ENCODE measurements around the gene TMUB2.

The TMUB2 gene

DNA sequence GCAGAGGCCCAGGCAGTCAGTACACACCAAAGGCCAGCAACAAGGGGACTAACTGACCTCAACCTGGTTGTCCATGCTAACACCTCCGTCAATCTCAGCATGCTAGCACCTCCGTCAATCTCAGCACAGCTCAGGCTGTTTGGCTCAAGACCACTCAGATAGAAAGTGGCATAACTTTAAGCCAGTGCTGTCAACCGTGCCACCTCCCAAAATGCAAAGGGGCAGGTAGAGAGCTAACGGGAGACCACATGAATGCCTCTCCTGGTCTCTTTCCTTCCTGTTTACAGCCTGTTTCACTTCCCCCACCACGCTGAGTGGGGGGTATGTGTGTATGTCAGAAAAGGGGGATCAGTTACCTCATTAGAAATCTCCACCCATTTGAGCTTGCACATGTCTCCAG lies 29.4 kb downstream of the TMUB2 start:
- peaks cover 19% of the 10 kb centered on the region for H3K79me2 ChIP-seq (ENCODE audit: insufficient read depth, low read length)
- peaks cover 58% of the 10 kb centered on the region for H3K36me3 ChIP-seq (ENCODE audit: insufficient read depth, low read length)

DNA sequence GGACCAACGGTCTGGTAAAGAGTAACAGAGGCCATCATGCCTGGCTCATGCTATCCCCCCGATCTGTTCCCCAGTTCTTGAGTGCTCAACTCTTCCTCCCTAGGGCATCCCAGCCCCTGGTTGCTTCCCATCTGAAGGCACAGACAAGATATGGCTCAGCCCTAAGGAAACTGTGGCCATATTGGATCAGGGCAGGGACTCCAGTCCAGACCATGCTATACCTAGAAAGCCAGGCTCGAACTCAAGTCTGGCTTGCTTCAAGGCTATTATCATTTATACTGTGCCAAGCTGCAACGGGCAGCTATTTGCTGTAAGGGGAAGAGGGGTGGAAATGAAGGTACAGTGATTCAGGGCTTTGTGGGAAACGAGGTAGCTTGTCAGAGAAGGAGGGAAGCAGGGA lies 29.9 kb downstream of the TMUB2 start:
- H3K79me2 ChIP-seq (ENCODE audit: insufficient read depth, low read length) = peaks cover 19% of the 10 kb centered on the region
- H3K27me3 ChIP-seq (ENCODE audit: insufficient read depth, low read length) = no peaks in the 10 kb centered on the region
- H3K9me2 ChIP-seq (ENCODE audit: low read depth, low read length) = no peaks in the 10 kb centered on the region
- H3F3A ChIP-seq (ENCODE audit: insufficient read depth, low read length) = no peaks in the 10 kb centered on the region
- H4K20me1 ChIP-seq (ENCODE audit: insufficient read depth, low read length) = no peaks in the 10 kb centered on the region
- peak overlapping the region; percentile 86 for H3K4me3 ChIP-seq (ENCODE audit: low read depth, low read length, poor library complexity, severe bottlenecking)
- peaks cover 53% of the 10 kb centered on the region for H3K36me3 ChIP-seq (ENCODE audit: insufficient read depth, low read length)
- H3K4me2 ChIP-seq (ENCODE audit: low read length) = peak overlapping the region; percentile 97
- H3K9ac ChIP-seq (ENCODE audit: low read length) = peak overlapping the region; percentile 99
- peak overlapping the region; percentile 93 for H3K27ac ChIP-seq (ENCODE audit: low read depth, low read length, poor library complexity, severe bottlenecking)
- peaks cover 48% of the 10 kb centered on the region for H3K4me1 ChIP-seq (ENCODE audit: insufficient read depth, low read length, severe bottlenecking)
- H2AFZ ChIP-seq (ENCODE audit: low read length) = no peak overlapping the region
- TF ChIP-seq, protein P1, sequence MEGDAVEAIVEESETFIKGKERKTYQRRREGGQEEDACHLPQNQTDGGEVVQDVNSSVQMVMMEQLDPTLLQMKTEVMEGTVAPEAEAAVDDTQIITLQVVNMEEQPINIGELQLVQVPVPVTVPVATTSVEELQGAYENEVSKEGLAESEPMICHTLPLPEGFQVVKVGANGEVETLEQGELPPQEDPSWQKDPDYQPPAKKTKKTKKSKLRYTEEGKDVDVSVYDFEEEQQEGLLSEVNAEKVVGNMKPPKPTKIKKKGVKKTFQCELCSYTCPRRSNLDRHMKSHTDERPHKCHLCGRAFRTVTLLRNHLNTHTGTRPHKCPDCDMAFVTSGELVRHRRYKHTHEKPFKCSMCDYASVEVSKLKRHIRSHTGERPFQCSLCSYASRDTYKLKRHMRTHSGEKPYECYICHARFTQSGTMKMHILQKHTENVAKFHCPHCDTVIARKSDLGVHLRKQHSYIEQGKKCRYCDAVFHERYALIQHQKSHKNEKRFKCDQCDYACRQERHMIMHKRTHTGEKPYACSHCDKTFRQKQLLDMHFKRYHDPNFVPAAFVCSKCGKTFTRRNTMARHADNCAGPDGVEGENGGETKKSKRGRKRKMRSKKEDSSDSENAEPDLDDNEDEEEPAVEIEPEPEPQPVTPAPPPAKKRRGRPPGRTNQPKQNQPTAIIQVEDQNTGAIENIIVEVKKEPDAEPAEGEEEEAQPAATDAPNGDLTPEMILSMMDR (IDR thresholded peaks at IDR 0.05; ENCODE audit: low read length) = no peak
- no peaks in the 10 kb centered on the region for H3K9me3 ChIP-seq (ENCODE audit: low read length)

More for the DNA sequence above, 29.4 kb downstream of the TMUB2 start:
- H3K27me3 ChIP-seq (ENCODE audit: insufficient read depth, low read length) = no peaks in the 10 kb centered on the region
- peak overlapping the region; percentile 99 for H3K9ac ChIP-seq (ENCODE audit: low read length)
- H3K27ac ChIP-seq (ENCODE audit: low read depth, low read length, poor library complexity, severe bottlenecking) = peak overlapping the region; percentile 93
- peak overlapping the region; percentile 97 for H3K4me2 ChIP-seq (ENCODE audit: low read length)
- H3K9me2 ChIP-seq (ENCODE audit: low read depth, low read length) = no peaks in the 10 kb centered on the region
- no peaks in the 10 kb centered on the region for H3K9me3 ChIP-seq (ENCODE audit: low read length)
- no peaks in the 10 kb centered on the region for H4K20me1 ChIP-seq (ENCODE audit: insufficient read depth, low read length)
- peaks cover 48% of the 10 kb centered on the region for H3K4me1 ChIP-seq (ENCODE audit: insufficient read depth, low read length, severe bottlenecking)
- no peaks in the 10 kb centered on the region for H3F3A ChIP-seq (ENCODE audit: insufficient read depth, low read length)
- no peak overlapping the region for H2AFZ ChIP-seq (ENCODE audit: low read length)
- H3K4me3 ChIP-seq (ENCODE audit: low read depth, low read length, poor library complexity, severe bottlenecking) = peak overlapping the region; percentile 86
- TF ChIP-seq EZH2 (IDR thresholded peaks at IDR 0.05; ENCODE audit: borderline replicate concordance, low read length) = no peak
- TF ChIP-seq, protein P1 (IDR thresholded peaks at IDR 0.05; ENCODE audit: low read length) = no peak

DNA sequence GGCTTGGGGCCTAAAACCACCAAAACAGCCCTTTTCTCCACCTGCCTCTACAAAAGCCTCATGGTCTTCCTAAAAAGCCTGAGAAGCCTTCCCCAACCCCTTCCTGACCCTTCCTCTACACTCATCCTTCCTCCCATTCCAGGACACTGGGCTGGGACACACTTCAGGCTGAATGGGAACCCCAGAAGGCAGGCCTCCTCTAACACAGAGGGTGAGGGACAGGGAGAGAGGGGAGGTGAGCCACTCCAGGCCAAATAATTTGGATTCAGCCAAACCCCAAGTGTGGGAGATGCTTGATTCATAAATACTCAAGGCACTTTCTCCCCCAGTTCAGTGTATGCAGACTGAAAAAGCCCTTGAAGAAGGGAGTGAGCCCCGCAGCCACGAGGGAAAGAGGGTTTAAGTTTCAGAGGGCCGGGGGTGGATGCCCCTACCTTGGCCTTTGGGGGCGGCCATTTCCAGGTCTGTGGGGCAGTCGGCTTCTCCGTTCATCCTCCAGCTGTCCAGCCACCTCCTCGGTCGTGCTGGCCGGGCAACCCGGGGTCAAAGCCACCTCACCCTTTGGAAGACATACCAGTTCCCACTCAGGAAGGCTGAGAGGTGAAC lies 31.1 kb downstream of the TMUB2 start:
- H3K27ac ChIP-seq (ENCODE audit: low read depth, low read length, poor library complexity, severe bottlenecking) = peak overlapping the region; percentile 93
- no peaks in the 10 kb centered on the region for H4K20me1 ChIP-seq (ENCODE audit: insufficient read depth, low read length)
- peaks cover 19% of the 10 kb centered on the region for H3K79me2 ChIP-seq (ENCODE audit: insufficient read depth, low read length)
- H3K4me2 ChIP-seq (ENCODE audit: low read length) = peak overlapping the region; percentile 97
- H3K9me2 ChIP-seq (ENCODE audit: low read depth, low read length) = no peaks in the 10 kb centered on the region
- peak overlapping the region; percentile 86 for H3K4me3 ChIP-seq (ENCODE audit: low read depth, low read length, poor library complexity, severe bottlenecking)
- peaks cover 51% of the 10 kb centered on the region for H3K36me3 ChIP-seq (ENCODE audit: insufficient read depth, low read length)
- no peak overlapping the region for H2AFZ ChIP-seq (ENCODE audit: low read length)
- no peaks in the 10 kb centered on the region for H3F3A ChIP-seq (ENCODE audit: insufficient read depth, low read length)
- TF ChIP-seq, protein P1 (IDR thresholded peaks at IDR 0.05; ENCODE audit: low read length) = no peak
- no peak for TF ChIP-seq EZH2 (IDR thresholded peaks at IDR 0.05; ENCODE audit: borderline replicate concordance, low read length)
- no peaks in the 10 kb centered on the region for H3K27me3 ChIP-seq (ENCODE audit: insufficient read depth, low read length)
- peak overlapping the region; percentile 99 for H3K9ac ChIP-seq (ENCODE audit: low read length)
- H3K4me1 ChIP-seq (ENCODE audit: insufficient read depth, low read length, severe bottlenecking) = peaks cover 43% of the 10 kb centered on the region
- no peaks in the 10 kb centered on the region for H3K9me3 ChIP-seq (ENCODE audit: low read length)

Measured in OCI-LY1 (cell line).